A673 (cell line): ENCODE data around the gene TNS3. TPM values are rescaled to one million over a fixed set of nuclear protein-coding genes. Genes with fewer than 3 reads are reported as not detected.

Experiments used
- BruUV-seq: library from RNA; stranded (reverse); fragments of 400-500 nt; replicated peaks from 2 replicates; lab custom pipeline; 2021; lab: Mats Ljungman, UMichigan
- CTCF ChIA-PET: fragments of 300-600 bp; sonication (Branson Sonifier 250); formaldehyde crosslinking; loops from one replicate; lab custom pipeline; 2022; ENCODE audit warnings: antibody characterized with exemption; lab: Charles Lee
- POLR2A ChIA-PET: fragments of 300-600 bp; sonication (Branson Sonifier 250); formaldehyde crosslinking; loops from one replicate; lab custom pipeline; 2022; ENCODE audit warnings: antibody characterized with exemption; ENCODE audit not compliant: low non-redundant PET; lab: Charles Lee
- DNase-seq: peaks from one replicate; pipeline ENCODE4 v3.0.0-alpha.2; 2015; ENCODE audit warnings: low spot score
- H3K27ac ChIP-seq: fragments of 200-600 bp; sonication (generic); 2 replicates; pipeline ENCODE4 v1.5.1; 2016; ENCODE audit warnings: mixed run types, low read depth, mild to moderate bottlenecking, mixed read lengths, antibody characterized with exemption, low read length; ENCODE audit not compliant: poor library complexity, severe bottlenecking
- H3K27me3 ChIP-seq: fragments of 200-600 bp; sonication (generic); replicated peaks from 2 replicates; pipeline ENCODE4 v1.6.1; 2017; ENCODE audit warnings: mixed run types, low read depth, mild to moderate bottlenecking, mixed read lengths, antibody characterized with exemption, low read length; ENCODE audit not compliant: insufficient read depth, poor library complexity
- H3K36me3 ChIP-seq: fragments of 200-600 bp; sonication (generic); 2 replicates; pipeline ENCODE4 v1.6.1; 2016; ENCODE audit warnings: mixed run types, mild to moderate bottlenecking, mixed read lengths, antibody characterized with exemption, low read length; ENCODE audit not compliant: insufficient read depth, poor library complexity, severe bottlenecking
- H3K4me1 ChIP-seq: fragments of 200-600 bp; sonication (generic); 2 replicates; pipeline ENCODE4 v1.6.1; 2017; ENCODE audit warnings: mixed run types, mild to moderate bottlenecking, mixed read lengths, antibody characterized with exemption, low read length; ENCODE audit not compliant: insufficient read depth, poor library complexity, severe bottlenecking
- H3K4me3 ChIP-seq: fragments of 200-600 bp; sonication (generic); 2 replicates; pipeline ENCODE4 v1.5.1; 2016; ENCODE audit warnings: low read depth, mixed run types, mild to moderate bottlenecking, mixed read lengths, low read length; ENCODE audit not compliant: poor library complexity, severe bottlenecking
- H3K9me3 ChIP-seq: fragments of 200-600 bp; sonication (generic); 2 replicates; pipeline ENCODE4 v1.6.1; 2016; ENCODE audit warnings: mixed run types, low read depth, mild to moderate bottlenecking, mixed read lengths, antibody characterized with exemption, low read length; ENCODE audit not compliant: poor library complexity, severe bottlenecking
- EZH2 ChIP-seq: fragments of 200-600 bp; sonication (generic); IDR thresholded peaks from 2 replicates; pipeline ENCODE4 v1.6.1; 2017; ENCODE audit warnings: borderline replicate concordance, low read depth, mild to moderate bottlenecking, mixed read lengths, antibody characterized with exemption, low read length; ENCODE audit not compliant: poor library complexity, severe bottlenecking
- intact Hi-C: fragments of 100-400 bp; cut with micrococcal nuclease; formaldehyde crosslinking; loops from one replicate; pipeline ENCODE4 v1.10.0; 2022; ENCODE audit not compliant: unreplicated experiment
- total RNA-seq: library from RNA; stranded (reverse); gene quantifications from 2 replicates; pipeline ENCODE4 v1.2.3, GENCODE V29; 2021
- TF ChIP-seq, protein P1 (sequence below): fragments of 300-800, 200-600 bp; sonication (generic); conservative IDR thresholded peaks from 2 replicates; pipeline ENCODE4 v1.5.1; 2017; ENCODE audit warnings: low read depth, mild to moderate bottlenecking, antibody characterized with exemption, low read length, moderate library complexity, mixed read lengths

The TNS3 gene
- total RNA-seq, 1 experiment from 2014 or later: not detected

DNA sequence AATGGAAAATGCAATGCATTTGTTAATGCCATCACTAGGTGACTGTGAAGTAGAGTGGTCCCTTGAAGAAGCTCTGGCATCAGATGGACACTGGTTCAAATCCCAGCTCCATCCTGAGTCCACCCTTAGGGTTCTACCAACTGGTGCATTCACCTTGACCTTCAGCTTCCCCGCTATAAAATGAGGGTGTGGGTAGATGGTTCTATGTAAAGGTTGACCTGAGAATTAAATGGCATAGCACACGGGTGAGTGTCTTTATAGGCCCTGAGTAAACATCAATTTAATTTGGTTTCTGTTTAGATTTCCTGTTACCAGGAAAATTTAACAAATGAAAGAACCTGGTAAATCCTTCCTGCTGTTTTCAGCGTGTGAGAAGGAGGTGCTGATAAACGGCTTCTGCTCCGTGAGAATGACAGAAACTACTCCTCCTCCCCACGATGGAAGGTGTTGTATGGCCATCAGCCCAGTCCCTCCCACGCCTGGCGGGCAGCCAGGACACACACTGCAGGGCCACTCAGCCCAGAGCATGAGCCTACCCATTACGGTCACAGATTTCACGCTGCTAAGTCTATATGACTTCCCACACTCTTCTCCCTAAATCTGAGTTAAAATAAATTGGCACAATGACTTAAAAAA, 210.1 kb downstream of the TNS3 start:
- Histone ChIP-seq H3K27ac (no peak overlapping the region), H3K27me3 (peaks cover 38% of the 10 kb centered on the region), H3K4me3 (no peak overlapping the region), H3K36me3 (no peaks in the 10 kb centered on the region), H3K9me3 (no peaks in the 10 kb centered on the region), H3K4me1 (no peaks in the 10 kb centered on the region)
- DNase-seq: peak; percentile 26
- no TSS peak for BruUV-seq
- TF ChIP-seq EZH2: no peak
- TF ChIP-seq, protein P1, sequence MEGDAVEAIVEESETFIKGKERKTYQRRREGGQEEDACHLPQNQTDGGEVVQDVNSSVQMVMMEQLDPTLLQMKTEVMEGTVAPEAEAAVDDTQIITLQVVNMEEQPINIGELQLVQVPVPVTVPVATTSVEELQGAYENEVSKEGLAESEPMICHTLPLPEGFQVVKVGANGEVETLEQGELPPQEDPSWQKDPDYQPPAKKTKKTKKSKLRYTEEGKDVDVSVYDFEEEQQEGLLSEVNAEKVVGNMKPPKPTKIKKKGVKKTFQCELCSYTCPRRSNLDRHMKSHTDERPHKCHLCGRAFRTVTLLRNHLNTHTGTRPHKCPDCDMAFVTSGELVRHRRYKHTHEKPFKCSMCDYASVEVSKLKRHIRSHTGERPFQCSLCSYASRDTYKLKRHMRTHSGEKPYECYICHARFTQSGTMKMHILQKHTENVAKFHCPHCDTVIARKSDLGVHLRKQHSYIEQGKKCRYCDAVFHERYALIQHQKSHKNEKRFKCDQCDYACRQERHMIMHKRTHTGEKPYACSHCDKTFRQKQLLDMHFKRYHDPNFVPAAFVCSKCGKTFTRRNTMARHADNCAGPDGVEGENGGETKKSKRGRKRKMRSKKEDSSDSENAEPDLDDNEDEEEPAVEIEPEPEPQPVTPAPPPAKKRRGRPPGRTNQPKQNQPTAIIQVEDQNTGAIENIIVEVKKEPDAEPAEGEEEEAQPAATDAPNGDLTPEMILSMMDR: no peak
- intact Hi-C loops: no loop called here
- ChIA-PET POLR2A (no interaction called here), CTCF (interaction anchor here (0.5 kb wide), 1 partner anchor 10 kb away, joined by 3 read pairs; no protein-coding TSS in a partner anchor)

DNA sequence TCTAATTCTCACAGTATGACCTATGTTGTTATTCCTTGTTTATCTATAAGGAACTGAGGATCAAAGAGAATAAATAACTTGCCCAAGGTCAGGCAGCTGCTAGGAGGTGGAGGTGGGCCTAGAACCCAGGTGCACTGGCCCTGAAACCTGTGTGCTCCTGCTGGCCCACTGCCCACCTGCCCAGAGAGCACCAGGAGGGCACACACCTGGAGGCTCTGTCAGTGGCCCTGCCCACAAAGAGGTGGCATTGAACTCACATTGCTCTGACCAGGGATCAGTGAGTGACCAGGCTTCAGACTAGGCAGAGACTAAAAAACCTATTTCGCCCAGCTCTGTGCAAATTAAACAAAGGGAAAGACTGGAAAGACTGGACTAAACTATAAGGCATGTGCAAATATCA, 210.6 kb downstream of the TNS3 start:
- H3K27ac ChIP-seq: no peak overlapping the region
- ChIA-PET POLR2A (no interaction called here), CTCF (interaction anchor here (0.5 kb wide), 1 partner anchor 11 kb away, joined by 3 read pairs; no protein-coding TSS in a partner anchor)

DNA sequence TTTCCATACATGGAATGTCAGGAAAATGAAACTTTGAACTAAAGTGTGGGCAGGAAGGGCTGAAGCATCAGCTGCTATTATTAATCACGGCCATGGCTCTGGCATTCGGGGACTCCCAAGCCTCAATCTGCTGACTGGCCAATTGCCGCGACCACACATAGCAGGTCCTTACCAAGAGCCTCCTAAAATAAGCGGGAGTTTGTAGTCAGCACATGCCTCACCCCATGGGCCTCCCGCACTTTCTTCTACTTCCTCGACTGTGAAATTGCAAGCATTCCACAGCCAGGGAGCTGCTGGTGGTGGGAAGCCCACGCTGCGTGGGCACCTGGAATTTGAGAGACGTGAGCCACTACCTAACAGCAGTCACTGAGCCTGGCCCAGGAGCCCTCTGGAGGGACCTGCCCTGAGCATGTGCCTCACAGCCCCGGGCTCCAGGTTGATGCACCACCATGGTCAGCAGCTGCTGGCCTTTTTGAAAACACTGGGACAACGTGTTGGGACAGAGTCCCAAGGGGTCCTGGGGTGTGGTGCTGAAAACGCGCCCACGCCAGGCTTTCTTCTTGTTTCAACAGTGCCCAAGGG, 211.4 kb downstream of the TNS3 start:
- no peak for DNase-seq
- peaks cover 28% of the 10 kb centered on the region for H3K27me3 ChIP-seq
- no TSS peak for BruUV-seq
- H3K36me3 ChIP-seq: no peaks in the 10 kb centered on the region
- no peak for TF ChIP-seq EZH2
- TF ChIP-seq, protein P1: no peak
- H3K4me1 ChIP-seq: no peaks in the 10 kb centered on the region
- no peak overlapping the region for H3K27ac ChIP-seq
- intact Hi-C loops: no loop called here
- no peaks in the 10 kb centered on the region for H3K9me3 ChIP-seq
- CTCF ChIA-PET: no interaction called here
- POLR2A ChIA-PET: no interaction called here
- no peak overlapping the region for H3K4me3 ChIP-seq

More for the DNA sequence above, 210.6 kb downstream of the TNS3 start:
- no peaks in the 10 kb centered on the region for H3K4me1 ChIP-seq
- no peak overlapping the region for H3K4me3 ChIP-seq
- peaks cover 36% of the 10 kb centered on the region for H3K27me3 ChIP-seq
- intact Hi-C loops: no loop called here
- H3K36me3 ChIP-seq: no peaks in the 10 kb centered on the region
- no peak for DNase-seq
- no peaks in the 10 kb centered on the region for H3K9me3 ChIP-seq
- TF ChIP-seq EZH2: no peak
- TF ChIP-seq, protein P1: no peak
- no TSS peak for BruUV-seq
